ENCODE data around the gene SGK2.
"Not testable (repeated sequence)": the region's sequence is repeated elsewhere in the genome, so short reads cannot be mapped to it uniquely, and the experiment has no call there.

The SGK2 gene

DNA sequence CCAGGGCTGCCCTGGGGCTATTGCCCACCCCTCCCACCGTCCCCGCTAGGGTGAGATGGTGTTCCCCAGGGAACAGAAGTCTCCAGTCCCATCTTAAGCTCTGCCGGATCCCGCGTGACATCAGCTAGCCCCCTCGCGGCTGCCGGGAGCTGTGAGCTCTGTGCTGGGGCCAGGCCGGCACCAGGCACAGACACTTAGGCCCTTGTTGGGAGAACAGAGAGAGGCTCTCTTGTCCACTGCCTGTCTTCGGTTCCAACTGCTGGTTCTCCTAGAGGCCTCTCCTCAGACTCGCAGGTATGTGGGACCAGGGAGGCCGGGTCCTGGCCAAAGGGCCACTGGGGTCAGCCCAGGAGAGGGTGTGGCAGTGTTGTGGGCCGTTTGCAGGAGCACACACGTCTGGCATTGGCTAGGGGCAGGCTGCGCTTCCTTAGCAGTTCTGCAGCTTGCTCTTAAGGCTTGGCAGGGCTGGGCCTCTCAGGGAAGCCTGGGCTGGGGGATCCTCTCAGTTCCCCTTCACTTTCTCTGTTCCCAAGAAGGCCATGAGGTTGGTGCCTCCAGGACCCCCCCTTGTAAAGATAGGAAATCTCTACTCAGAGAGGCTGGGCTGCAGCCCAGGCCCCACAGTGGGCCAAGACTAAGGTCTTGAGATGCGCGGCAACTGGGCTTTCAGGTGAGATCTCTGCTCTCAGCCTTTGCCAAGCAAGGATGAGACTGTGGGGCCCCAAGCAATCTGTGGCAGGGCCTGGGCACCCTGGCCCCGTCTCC, 6.3 kb downstream of the SGK2 start:
- no peak for DNase-seq

- no peak for DNase-seq
These were observed 6.9 kb downstream of the SGK2 start for GRCh38 chr20:43565758-43566104.

DNA sequence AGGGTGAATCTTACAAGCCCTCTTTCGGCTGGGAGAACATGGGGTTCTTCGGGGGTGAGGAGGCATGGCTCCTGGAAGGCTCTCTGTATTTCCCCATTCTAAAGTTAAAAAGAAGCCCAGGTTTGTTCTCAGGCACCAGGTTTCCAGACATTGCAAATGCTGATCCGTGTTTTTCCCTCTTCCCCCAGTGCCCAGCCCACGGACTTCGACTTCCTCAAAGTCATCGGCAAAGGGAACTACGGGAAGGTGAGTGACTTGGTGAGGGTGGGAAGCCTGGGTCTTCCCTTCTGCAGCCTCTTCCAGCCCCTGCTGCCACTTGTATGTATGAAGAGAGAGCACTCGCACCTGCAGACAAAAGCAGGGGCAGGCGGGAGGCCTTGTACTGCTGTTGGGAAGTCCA, 8.7 kb downstream of the SGK2 start:
- DNase-seq = no peak

GRCh38 chr20:43568706-43569105, 9.9 kb downstream of the SGK2 start:
- DNase-seq = no peak

DNA sequence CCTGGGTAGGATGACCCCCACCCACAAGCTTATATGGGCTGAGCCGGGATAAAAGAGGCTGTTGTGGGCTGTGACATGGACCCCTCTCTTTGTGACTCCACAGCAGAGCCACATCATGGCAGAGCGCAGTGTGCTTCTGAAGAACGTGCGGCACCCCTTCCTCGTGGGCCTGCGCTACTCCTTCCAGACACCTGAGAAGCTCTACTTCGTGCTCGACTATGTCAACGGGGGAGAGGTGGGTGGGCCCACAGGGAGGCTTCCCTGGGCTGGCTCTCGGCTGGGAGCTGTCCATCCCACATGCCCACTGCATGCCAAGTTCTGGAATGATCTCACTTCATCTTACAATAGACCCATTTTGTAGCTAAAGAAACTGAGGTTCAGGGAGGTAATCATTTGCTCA, 10.5 kb downstream of the SGK2 start:
- DNase-seq = no peak

- no peak for DNase-seq
These were observed 11.7 kb downstream of the SGK2 start for GRCh38 chr20:43570496-43570895.

- no peak for DNase-seq
These were observed 12.5 kb downstream of the SGK2 start for GRCh38 chr20:43571310-43571709.

- no peak for DNase-seq
These were observed 12.9 kb downstream of the SGK2 start for GRCh38 chr20:43571771-43572170.

- no peak for DNase-seq
These were observed 14.1 kb downstream of the SGK2 start for GRCh38 chr20:43572891-43573290.

- DNase-seq = no peak
These were observed 17.3 kb downstream of the SGK2 start for GRCh38 chr20:43576108-43576507.

DNA sequence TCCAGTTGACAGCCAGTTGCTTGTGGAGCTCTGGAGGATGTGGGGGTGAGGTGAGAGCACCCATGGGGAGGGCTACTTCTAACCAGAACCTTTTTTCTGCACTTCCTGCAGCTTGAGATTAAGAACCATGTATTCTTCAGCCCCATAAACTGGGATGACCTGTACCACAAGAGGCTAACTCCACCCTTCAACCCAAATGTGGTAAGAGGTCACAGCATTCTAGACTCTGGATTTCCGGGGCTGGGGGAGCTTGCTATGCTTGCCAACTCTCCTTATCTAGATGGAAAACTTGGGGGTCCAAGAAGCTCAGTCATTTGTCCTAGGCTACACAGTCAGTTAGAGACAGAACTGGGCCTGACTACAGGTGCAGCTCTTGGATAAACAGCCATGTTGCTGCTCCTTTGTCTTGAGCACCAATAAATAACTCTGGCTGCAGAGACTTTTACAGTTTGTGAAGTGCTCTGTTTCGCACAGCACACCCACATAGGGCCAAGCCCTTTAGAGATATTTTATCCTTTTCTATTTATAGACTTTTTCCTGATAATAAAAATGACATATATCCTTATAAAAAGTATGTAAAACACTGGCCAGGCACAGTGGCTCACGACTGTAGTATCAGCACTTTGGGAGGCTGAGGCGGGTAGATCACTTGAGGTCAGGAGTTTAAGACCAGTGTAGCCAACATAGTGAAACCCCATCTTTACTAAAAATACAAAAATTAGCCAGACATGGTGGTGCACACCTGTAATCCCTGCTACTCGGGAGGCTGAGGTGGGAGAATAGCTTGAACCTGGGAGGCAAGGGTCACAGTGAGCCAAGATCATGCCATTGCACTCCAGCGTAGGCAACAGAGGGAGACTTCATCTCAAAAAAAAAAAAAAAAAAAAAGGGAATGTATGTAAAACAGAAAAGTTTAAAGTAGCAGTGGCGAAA, 21.3 kb downstream of the SGK2 start:
- DNase-seq = no peak

DNA sequence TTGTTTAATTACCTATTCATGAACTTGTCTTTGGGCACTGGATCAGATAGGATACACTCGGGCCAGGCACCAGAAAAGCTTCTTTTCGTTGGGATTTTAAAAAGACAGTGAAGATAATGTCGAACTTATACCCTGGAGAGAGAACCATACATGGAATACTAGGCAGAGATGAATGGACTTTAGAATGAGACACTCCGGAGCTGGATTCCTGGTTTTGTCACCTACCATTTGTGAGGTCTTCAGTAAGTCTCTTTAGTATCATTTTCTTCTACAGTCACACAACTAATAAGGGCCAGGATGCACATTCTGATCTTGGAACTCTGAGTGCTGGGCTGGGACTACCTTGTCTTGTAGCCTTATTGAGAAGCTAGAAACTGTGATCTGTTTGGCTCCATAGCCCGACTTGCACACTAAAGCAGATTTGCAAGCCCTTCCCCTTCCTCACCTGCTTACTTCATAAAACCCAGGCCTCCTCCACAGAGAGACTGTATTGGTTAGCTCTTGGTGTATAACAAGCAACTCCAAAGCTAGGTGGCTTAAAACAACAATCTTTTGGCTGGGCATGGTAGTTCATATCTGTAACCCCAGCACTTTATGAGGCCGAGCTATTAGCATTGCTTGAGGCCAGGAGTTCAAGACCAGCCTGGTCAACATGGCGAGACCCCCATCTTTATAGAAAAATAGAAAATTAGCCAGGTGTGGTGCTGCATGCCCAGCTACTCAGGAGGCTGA, 24.5 kb downstream of the SGK2 start:
- no peak for DNase-seq

DNA sequence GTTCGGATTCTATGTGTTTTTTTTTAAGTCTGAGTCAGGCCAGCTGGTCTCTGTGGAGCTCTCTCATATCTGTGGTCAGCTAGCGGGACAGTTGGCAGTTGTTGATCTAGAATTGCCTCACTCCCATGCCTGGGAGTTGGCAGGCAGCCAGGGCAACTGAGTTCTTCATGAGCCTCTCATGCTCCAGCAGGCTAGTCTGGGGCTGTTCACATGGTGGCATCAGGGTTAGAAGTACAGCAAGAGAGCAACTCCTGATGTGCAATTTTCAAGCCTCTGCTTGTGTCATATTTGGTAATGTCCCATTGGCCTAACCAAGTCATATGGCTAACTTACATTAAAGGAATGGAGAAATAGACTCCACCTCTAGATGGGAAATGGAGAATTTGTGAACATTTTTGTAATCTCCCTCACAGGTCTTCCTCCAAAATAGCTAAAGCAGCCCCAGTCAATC, 25.2 kb downstream of the SGK2 start:
- no peak for DNase-seq

GRCh38 chr20:43584448-43585136, 25.8 kb downstream of the SGK2 start:
- DNase-seq = no peak

- DNase-seq = no peak
These were observed 27.8 kb downstream of the SGK2 start for GRCh38 chr20:43586641-43587040.

- DNase-seq = not testable (repeated sequence)
These were observed 29.7 kb downstream of the SGK2 start for GRCh38 chr20:43588526-43588925.

GRCh38 chr20:43590036-43590391, 31.2 kb downstream of the SGK2 start:
- DNase-seq = no peak

DNA sequence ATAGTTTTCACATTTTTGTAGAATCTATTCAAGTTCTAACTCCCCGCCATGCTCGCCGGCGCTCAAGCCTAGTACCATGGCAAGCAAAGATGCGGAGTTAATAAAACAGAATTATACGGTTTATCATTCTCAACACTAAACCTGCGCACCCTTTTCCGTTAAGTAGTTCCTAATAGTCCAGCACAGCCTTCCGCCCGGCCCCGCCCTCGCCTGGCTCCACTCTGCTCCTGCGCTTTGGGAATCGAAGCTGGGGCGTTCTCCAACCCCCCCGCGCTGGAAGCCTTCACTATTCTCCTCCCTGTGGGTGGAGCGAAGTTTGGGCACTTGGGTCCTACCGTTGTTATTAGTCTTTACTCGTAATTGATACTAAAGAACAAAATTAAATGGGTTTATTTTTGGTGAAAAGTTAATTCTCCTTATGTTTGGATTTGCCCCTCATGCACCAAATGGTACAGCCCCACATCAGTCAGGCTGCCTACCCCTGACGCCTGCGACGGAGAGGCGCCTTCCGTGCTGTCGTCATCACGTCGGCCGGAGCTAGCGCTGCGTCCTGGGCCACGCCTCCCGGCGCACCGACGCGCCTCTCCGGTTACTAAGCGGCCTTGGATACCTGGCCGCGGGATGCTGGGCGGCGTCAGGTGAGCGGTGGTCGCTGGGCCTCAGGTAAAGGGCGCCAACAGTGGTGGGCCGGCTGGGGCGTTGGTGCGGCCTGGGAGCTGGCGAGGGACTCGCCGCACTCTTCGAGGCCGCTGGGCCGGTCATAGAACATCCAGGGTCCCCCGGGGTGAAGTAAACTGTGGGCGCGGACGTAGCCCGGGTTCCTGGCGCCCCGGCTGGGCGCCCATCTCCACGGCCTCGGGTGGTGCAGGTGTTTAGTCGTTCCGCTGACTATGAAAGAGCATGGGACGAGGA, 31.8 kb downstream of the SGK2 start, which contains the start of gene IFT52:
TSS of gene IFT52 (plus strand) at position 546 of the 912 bp plus-strand sequence. CDS start 3,762 bp downstream, outside the sequence.
- peak; percentile 94 for DNase-seq

- not testable (repeated sequence) for DNase-seq
These were observed 43.1 kb downstream of the SGK2 start for GRCh38 chr20:43601960-43602359.

- DNase-seq = no peak
These were observed 44.3 kb downstream of the SGK2 start for GRCh38 chr20:43603124-43603523.

GRCh38 chr20:43605715-43606114, 46.9 kb downstream of the SGK2 start:
- no peak for DNase-seq

DNA sequence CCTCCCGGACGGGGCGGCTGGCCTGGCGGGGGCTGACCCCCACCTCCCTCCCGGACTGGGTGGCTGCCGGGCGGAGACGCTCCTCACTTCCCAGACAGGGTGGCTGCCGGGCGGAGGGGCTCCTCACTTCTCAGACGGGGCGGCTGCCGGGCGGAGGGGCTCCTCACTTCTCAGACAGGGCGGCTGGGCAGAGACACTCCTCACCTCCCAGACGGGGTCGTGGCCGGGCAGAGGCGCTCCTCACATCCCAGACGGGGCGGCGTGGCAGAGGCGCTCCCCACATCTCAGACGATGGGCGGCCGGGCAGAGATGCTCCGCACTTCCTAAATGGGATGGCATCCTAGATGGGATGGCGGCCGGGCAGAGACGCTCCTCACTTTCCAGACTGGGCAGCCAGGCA, 48.5 kb downstream of the SGK2 start:
- not testable (repeated sequence) for DNase-seq

All from stimulated activated CD4-positive, alpha-beta T cell treated with anti-CD3 and anti-CD28 coated beads, Interleukin-15, amount 100 ng/mL, for 24 hours (primary cell).